Anterior cingulate cortex (tissue), 58 donors: ENCODE measurements around the gene ITGA5.
A peak's percentile ranks its signal among the peaks of the same experiment; 100 is the strongest.
"Not testable (repeated sequence)": the region's sequence is repeated elsewhere in the genome, so short reads cannot be mapped to it uniquely, and the experiment has no call there.

Experiments used
- DNase-seq, 58 donors: peaks; one replicate each; lab custom pipeline; 2025; lab: John Stamatoyannopoulos, UW

Gene ITGA5

DNA sequence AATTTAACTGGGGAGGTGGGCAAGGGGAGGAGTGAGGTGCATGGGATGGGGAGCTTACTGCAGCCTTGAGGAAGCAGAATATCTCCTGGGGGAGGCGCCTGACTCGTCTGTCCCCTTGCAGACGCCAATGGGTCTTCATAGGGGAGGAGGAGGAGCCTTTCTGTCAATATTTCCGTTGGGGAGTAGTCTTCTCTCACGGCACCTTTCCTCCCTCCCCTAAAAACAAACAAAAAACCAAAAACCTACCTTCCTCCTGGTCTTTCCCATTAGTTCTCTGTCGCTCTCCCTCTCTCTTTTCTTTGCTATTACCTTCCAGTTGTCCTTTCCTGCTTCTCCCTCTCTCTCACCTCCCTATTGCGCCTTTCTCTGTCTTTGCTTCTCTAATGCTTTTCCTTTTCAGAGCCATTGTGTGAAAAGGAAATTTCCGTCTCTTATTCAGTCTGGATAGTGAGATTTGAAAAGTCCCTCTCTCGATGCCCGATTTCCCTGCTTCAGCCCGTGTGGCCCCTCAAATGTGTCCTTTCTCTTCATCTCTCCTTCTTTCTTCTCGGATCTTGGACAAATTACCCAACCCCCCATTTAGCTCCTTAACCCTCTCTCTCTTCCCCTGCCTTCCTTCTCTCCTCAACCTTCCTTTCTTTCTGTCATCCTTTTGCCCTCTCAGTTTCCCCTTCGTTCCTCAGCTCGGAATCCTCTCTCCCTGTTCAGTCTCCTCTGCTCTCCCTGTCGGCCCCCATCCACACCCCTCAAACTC lies 60.7 kb downstream of the ITGA5 start:
- peak in 33 of 58 donors; percentile 13 to 83 (median 37) for DNase-seq

DNA sequence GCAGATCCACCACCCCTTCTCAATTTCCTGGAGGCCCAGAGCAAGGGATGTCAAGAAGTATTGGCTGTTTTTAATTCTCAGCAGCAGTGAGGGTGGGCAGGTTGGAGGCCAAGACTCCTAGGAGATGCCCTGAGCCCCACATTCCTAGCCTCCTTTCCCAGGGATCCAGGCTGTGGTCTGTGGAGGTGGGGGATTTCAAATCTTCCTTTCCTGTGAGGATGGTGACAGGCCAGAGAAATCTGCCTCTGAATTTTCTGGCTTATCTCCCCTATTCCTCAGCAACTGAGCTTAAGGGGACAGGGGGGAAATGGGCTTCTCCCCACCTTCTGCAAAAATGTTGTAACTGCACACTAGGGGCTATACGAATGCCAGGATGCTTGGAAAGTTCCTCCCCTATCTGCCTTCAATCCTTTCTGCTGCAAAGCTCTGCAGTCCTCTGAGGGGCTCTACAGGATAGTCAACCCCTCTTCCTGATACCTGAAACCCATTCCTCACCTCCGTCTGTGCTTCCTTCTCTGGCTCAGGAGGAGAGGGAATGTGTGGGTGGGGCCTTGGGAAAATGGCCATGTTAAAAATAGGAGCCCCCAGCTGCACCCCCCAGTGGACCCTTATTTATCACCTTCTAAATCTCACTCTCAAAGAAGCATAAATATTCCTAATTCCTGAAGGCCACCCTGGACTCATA lies 61.4 kb downstream of the ITGA5 start:
- peak in 1 of 58 donors; percentile 39 for DNase-seq

DNA sequence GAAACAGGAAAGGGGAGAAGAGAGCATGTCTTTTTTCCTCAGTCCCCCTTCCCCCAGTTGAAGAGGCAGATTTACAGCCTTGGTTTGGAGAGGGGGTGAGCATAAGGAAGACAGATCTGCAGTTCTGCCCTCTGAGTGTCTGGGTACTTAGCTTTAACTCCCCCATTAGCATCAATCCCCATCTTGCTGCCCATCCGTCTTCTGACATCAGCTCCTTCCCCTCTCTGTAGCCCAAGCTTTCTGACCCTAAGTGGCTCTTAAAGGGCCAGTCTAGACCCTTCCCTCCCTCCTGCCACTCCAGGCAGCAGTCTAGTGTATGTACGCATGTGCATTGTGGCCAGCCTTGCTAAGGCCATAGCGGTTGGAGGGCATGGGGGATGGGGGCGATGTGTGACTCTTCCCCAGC lies 62.1 kb downstream of the ITGA5 start:
- no peak for DNase-seq

DNA sequence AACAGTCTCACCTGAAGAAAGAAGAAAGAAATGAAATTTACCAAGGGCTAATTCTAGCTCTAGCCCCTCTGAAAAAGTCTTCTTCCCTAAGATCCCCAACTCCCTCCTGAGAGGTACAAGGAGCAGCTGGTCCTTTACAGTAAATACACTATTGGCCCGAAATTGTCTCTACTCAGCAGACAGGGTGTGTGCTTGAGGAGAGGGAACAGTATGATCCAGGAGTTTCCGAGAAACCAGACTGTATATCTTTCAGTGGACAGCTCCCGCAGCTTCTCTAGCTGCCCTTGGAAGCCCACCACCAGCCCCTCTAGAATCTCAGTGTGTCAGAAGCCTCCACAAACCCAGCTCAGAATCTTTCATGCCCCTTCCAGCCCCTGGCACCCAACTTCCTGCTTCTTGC lies 62.8 kb downstream of the ITGA5 start:
- DNase-seq: no peak

DNA sequence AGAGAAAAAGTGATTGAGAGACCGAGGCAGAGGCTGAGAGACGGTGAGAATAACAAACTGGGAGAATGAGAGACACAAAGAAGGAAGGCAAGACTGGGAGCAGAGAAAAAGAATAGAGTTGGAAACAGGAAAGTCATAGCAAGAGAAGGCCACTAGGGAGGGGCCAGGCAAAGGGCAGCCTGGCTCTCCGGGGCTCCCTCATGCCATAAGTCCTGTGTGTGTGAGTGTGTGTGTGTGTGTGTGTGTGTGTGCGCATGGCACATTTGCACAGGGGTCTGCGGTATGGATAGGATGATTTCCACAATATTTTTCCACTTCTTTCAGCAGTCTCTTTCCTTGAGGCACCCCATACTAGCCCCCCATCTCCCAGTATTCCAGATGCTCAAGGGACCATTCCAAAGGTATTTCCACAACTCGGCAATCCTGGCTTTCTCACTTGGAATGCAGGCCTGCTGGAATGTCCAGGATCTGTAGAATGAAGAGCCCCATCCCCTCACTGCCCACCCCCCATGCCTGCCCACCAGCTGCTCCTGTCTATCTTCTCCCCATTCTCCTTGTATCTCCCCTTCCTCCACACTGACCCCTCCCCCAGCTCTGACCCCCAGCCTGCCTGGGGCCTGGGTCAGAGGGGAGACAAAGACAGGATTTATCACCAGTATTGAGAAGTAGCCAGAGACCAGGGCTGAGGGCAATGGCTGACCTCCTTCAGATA lies 63.8 kb downstream of the ITGA5 start:
- DNase-seq: no peak

DNA sequence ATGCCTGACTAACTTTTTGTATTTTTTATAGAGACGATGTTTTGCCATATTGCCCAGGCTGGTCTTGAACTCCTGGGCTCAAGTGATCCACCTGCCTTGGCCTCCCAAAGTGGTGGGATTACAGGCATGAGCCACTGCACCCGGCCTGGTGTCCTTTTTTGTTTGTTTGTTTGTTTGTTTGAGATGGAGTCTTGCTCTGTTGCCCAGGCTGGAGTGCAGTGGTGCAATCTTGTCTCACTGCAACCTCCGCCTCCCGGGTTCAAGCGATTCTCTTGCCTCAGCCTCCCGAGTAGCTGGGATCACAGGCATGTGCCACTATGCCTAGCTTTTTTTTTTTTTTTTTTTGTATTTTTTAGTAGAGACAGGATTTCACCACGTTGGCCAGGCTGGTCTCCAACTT lies 64.8 kb downstream of the ITGA5 start:
- not testable (repeated sequence) for DNase-seq

DNA sequence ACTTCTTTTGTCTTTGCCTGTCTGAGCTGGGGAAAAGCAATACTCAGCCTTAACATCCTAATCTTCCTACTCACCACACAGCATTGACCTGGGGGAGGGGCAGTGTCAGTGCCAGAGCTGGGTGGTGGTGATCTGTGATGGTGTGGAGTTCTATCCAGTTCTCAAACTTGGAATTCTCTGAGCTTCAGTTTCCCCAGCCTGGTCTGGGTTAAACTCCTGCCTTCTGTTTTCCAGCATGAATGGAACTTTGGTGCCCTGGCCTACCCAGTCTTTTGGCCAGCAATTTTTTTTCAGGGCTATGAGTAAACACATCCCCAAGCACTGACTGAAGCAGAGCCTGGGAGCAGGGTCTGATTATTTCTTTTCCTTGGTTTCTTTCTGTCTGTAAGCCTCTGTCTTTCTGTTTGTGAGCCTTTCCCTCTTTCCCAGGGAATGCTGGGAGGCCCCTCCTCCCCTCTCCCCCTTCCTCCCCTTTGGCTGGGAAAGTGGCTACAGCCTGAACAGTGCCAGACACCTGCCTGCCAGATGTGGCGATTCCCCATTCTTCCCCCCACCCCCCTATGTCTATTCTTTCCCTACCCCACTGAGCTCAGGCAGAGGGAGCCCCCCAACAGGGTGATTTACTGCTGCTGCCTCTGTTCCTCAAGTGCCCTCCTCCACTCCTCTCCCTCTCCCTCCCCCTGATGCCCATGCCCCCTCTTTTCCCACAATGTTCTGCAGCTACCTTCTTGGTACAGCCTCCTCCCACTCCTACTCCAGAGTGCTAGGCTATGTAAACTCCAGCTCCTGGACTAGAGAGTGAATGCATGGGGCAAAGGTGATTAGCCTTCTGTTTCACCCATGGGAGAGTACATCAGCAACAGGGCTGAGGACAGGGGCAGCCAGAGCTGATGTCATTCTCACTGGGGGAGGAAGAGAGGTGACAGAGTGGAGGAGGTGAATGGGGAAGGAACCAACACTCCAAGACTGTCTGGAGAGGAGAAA lies 65.9 kb downstream of the ITGA5 start:
- peak in 44 of 58 donors; percentile 11 to 73 (median 53) for DNase-seq

DNA sequence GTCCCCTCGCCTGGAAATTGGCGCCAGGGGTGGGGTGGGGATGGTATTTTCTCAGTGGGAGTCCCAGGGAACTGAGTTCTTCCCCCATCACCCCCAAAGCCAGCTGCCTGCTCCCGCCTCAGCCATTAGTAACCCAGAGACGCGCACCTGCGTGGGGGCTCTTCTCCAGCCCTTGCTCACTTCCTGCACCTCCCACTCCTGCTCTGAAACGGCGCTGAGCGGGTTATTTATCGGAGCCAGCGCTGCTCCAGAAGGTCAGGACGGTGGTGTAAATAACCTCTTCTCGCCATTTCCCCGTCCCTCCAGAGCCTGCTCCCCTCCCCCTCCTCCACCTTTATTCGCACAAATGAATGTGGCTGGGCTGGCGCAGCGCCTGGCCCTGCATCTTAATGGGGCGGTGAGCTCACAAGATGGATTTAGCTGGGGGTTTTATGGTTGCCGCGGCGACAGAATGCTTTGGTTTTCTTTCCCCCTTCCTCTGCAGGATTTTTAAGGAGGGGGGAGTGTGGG lies 67.0 kb downstream of the ITGA5 start:
- peak in 55 of 58 donors; percentile 37 to 87 (median 71) for DNase-seq

DNA sequence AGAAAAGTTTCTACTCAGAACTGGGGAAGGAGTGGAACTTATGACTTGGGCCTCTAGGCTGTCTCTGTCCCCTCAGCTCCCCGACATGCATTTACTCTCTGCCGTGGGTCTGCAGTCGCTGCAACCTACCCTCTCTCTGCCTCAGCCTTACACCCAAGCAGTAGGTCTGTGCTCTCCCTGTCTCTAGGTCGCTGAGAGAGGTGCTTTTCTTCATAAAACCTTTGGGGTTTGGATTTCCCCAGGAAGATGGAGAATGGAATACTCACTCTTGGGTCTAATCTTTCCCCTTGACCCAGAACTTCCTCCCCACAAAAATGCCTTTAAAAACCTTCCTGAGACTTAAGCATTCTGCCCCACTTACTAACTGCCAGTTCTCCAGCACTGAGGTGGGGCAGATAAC lies 67.7 kb downstream of the ITGA5 start:
- no peak for DNase-seq

DNA sequence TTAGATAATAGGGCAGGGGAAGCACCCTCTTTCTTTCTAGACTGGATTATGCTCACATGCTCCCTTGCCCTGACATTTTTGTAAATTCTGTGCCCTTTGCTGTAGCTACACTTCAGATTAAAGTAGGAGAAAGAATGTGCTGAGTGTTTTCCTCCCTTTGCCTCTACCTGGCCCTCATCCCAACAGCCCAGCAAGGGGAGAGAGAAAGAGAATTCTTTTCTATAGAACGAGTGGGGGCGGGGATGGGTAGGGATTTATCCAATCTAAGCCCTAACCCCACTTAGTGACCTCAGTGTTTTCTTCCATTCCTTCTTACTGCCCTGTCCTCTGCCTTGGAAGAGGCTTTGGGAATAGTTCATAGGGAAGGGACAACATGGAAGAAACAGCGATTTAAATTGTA lies 68.3 kb downstream of the ITGA5 start:
- DNase-seq: no peak

DNA sequence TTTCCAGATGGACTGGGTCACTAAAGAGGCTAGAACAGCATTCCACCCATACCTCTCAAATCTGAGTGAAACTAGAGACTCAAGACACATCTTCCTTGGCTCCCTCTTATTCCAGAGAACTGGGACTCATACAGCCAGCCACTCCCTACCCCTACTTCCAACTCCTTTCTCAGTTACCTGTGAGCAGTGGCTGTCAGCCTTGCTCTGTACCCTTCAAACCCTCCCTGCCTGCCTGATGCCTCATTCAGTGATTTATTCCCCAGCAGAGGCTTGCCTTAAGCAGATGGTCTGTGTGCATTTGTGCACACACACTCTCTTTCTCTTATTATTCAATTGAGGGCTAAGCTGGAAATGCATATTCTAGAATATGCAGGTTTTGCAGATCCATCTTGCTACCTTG lies 69.4 kb downstream of the ITGA5 start:
- DNase-seq: no peak

DNA sequence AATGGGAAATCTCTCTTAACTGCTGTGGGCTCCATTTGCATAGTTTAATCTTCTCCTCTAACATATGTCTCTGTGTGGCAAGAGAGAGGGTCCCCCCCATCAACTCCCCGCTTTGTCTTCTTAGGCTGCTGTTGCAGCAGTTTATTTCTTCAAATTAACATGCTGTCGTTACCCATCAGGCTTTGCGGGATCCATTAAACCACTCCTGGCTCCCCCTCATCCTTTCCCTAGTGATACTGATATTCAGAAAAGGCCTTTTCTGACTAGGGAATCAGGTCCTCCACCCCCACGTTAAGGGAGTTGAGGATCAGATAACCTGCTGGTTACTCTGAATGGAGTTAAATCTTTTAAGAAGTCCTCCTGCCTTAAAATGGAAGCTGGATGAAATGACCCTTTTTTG lies 70.0 kb downstream of the ITGA5 start:
- no peak for DNase-seq
